ENCODE data around the gene LUC7L3.
A peak's percentile ranks its signal among the peaks of the same experiment; 100 is the strongest.
"Not testable (repeated sequence)": the region's sequence is repeated elsewhere in the genome, so short reads cannot be mapped to it uniquely, and the experiment has no call there.

The LUC7L3 gene

DNA sequence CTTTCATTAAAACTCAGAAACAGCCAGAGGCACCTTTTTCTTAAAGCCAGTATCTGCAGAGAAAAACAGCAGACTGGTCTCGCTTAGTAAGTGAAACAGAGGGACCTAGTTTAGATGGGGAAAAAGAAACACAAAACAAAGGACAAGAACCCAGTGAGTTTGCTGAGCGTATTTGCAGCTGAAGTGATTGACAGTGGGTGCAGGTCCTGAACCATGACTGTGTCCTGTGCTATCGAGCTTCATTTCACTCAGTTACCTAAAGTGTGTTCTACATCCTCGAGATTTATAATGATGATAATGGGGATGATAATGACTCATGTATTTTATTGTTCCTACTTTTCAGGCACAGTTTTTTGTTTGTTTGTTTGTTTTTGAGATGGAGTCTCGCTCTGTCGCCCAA, 84.3 kb downstream of the LUC7L3 start:
- peak overlapping the region; percentile 20; the same call in 1 of the 2 replicates for H3K27ac ChIP-seq
- TF ChIP-seq, protein P1, sequence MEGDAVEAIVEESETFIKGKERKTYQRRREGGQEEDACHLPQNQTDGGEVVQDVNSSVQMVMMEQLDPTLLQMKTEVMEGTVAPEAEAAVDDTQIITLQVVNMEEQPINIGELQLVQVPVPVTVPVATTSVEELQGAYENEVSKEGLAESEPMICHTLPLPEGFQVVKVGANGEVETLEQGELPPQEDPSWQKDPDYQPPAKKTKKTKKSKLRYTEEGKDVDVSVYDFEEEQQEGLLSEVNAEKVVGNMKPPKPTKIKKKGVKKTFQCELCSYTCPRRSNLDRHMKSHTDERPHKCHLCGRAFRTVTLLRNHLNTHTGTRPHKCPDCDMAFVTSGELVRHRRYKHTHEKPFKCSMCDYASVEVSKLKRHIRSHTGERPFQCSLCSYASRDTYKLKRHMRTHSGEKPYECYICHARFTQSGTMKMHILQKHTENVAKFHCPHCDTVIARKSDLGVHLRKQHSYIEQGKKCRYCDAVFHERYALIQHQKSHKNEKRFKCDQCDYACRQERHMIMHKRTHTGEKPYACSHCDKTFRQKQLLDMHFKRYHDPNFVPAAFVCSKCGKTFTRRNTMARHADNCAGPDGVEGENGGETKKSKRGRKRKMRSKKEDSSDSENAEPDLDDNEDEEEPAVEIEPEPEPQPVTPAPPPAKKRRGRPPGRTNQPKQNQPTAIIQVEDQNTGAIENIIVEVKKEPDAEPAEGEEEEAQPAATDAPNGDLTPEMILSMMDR (conservative IDR thresholded peaks at IDR 0.05): no peak

DNA sequence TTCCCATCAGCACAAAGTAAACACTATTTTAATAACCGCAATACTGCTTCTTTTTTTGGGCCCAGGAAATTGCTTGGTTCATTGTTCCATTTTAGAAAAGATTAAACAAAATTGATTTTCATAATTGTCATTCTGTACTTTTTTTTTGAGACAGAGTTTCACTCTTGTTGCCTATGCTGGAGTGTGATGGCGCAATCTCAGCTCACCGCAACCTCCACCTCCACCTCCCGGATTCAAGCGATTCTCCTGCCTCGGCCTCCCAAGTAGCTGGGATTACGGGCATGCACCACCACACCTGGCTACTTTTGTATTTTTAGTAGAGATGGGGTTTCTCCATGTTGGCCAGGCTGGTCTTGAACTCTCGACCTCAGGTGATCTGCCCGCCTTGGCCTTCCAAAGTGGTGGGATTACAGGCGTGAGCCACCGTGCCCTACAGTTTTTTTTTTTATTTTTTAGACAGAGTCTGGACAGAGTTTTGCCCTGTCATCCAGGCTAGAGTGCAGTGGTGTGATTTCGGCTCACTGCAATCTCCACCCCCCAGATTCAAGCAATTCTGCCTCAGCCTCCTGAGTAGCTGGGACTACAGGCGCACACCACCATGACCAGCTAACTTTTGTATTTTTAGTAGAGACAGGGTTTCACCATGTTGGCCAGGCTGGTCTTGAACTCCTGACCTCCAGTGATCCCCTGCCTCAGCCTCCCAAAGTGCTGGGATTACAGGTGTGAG, 85.5 kb downstream of the LUC7L3 start:
- H3K27ac ChIP-seq: not testable (repeated sequence)

DNA sequence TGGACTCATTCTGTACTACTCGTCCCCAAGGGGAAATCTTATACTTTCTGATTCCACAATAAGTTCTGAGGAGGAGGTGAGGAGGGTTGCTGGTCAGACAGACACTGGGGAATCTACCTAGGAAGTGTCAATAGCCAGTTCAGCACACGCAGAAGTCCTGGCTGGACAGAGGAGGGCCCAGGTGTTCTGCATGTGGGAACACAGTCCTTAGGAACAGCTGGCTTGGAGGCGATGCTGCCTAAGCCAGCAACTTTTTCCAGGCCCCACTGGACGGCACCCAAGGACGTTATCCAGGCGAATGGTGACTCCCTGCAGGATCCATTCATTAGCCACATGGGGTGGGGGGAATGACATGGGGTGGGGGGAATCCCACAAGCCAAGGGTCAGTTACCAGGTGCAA, 86.1 kb downstream of the LUC7L3 start:
- TF ChIP-seq, protein P1 (conservative IDR thresholded peaks at IDR 0.05): no peak
- no peak overlapping the region for H3K27ac ChIP-seq
